K562 (cell line): ENCODE data around the gene PLCB1. TPM values are rescaled to one million over a fixed set of nuclear protein-coding genes. Genes with fewer than 3 reads are reported as not detected.
A peak's percentile ranks its signal among the peaks of the same experiment; 100 is the strongest.

Experiments
- ATAC-seq: fragments of 200-7000 bp; cut with Tn5 transposase; 3 replicates; pipeline ENCODE4 v1.9.1; 2020; ENCODE audit warnings: moderate library complexity
- BruUV-seq: library from RNA; stranded (reverse); fragments of 400-500 nt; replicated peaks from 2 replicates; lab custom pipeline; 2021; lab: Mats Ljungman, UMichigan
- CTCF ChIA-PET: fragments of 300-600 bp; formaldehyde crosslinking; extraction: SDS; loops from one replicate; lab custom pipeline; 2021; ENCODE audit warnings: low intra/inter-chr PET ratio; lab: Yijun Ruan, JAX
- POLR2A ChIA-PET: fragments of 300-600, 350-650 bp; sonication (Branson Sonifier 250); formaldehyde crosslinking; extraction: SDS; loops from one replicate; lab custom pipeline; 2021; ENCODE audit warnings: antibody characterized with exemption, inconsistent platforms; lab: Yijun Ruan, JAX
- DNase-seq, 4 experiments: peaks; one replicate each; pipeline versions ENCODE4 v3.0.0 to v3.0.0-alpha.2; 2011 to 2018; ENCODE audit warnings: low spot score in 3 of 4, mixed read lengths in 3 of 4; ENCODE audit errors: extremely low read depth in 1 of 4
- FAIRE-seq: peaks from 2 replicates; lab custom pipeline; 2011; peaks lifted over from hg19 to GRCh38; lab: Jason Lieb, UNC
- H2AFZ ChIP-seq: 2 replicates; pipeline ENCODE4 v1.6.0; 2011; ENCODE audit warnings: low read depth, low read length, control low read depth, inconsistent platforms
- H3K27ac ChIP-seq: fragments of 200-600 bp; 3 replicates; pipeline ENCODE4 v1.8.0; 2011; ENCODE audit warnings: low read depth, mild to moderate bottlenecking, control low read depth, inconsistent platforms, low read length, moderate library complexity, mixed read lengths; ENCODE audit errors: extremely low read depth
- H3K27me3 ChIP-seq, 2 experiments: fragments of 300-600 bp in 1 of 2; 2 replicates in 1 of 2; 3 replicates in 1 of 2; pipeline versions ENCODE4 v1.6.0 to v1.8.0; 2011; ENCODE audit warnings: inconsistent platforms in 2 of 2, low read length in 2 of 2, mild to moderate bottlenecking in 1 of 2, mixed read lengths in 1 of 2, moderate library complexity in 1 of 2; ENCODE audit not compliant: control insufficient read depth in 2 of 2, insufficient read depth in 2 of 2
- H3K36me3 ChIP-seq: fragments of 300-600 bp; 3 replicates; pipeline ENCODE4 v1.8.0; 2011; ENCODE audit warnings: mild to moderate bottlenecking, low read length, inconsistent platforms; ENCODE audit not compliant: control insufficient read depth, insufficient read depth
- H3K4me1 ChIP-seq, 2 experiments: fragments of 200-600 bp in 1 of 2; replicated peaks in 1 of 2; 2 replicates in 1 of 2; 3 replicates in 1 of 2; pipeline versions ENCODE4 v1.5.1 to v1.8.0; 2011; ENCODE audit warnings: inconsistent platforms in 2 of 2, low read length in 2 of 2, mild to moderate bottlenecking in 1 of 2, mixed read lengths in 1 of 2, moderate library complexity in 1 of 2; ENCODE audit not compliant: control insufficient read depth in 2 of 2, insufficient read depth in 2 of 2
- H3K4me2 ChIP-seq: 2 replicates; pipeline ENCODE4 v1.6.1; 2011; ENCODE audit warnings: low read length, control low read depth, inconsistent platforms, mixed read lengths; ENCODE audit not compliant: insufficient read depth
- H3K4me3 ChIP-seq: fragments of 200-600 bp; sonication (generic), shearing (Covaris generic); 2 replicates; pipeline ENCODE4 v1.5.1; 2016; ENCODE audit warnings: control low read depth, inconsistent platforms
- H3K79me2 ChIP-seq: fragments of 200-600 bp; 3 replicates; pipeline ENCODE4 v1.8.0; 2011; ENCODE audit warnings: low read length, inconsistent platforms; ENCODE audit not compliant: control insufficient read depth, insufficient read depth
- H3K9ac ChIP-seq, 2 experiments: 2 replicates each; pipeline versions ENCODE4 v1.6.0 to v1.6.1; 2011; ENCODE audit warnings: low read depth in 2 of 2, low read length in 2 of 2, control low read depth in 1 of 2, inconsistent platforms in 1 of 2, mild to moderate bottlenecking in 1 of 2, mixed read lengths in 1 of 2; ENCODE audit not compliant: insufficient read depth in 1 of 2
- H3K9me1 ChIP-seq: one replicate; pipeline ENCODE4 v1.6.0; 2011; ENCODE audit warnings: inconsistent platforms, mild to moderate bottlenecking, low read length, moderate library complexity; ENCODE audit not compliant: control insufficient read depth, insufficient read depth
- H3K9me3 ChIP-seq: replicated peaks from 2 replicates; pipeline ENCODE4 v1.5.1; 2011; ENCODE audit warnings: low read depth, low read length, inconsistent platforms; ENCODE audit not compliant: control insufficient read depth, insufficient read depth
- H4K20me1 ChIP-seq: replicated peaks from 2 replicates; pipeline ENCODE4 v1.6.1; 2011; ENCODE audit warnings: low read length, inconsistent platforms, mixed read lengths; ENCODE audit not compliant: control insufficient read depth, insufficient read depth
- ATF3 ChIP-seq, 2 experiments: fragments of 450-650 bp in 1 of 2; sonication (generic) in 1 of 2; formaldehyde crosslinking in 1 of 2; IDR thresholded peaks in 1 of 2; conservative IDR thresholded peaks in 1 of 2; 2 replicates each; pipeline versions ENCODE4 v1.6.1 to v1.8.1; 2016 to 2023; ENCODE audit warnings: mild to moderate bottlenecking in 2 of 2, moderate library complexity in 2 of 2, inconsistent platforms in 1 of 2, missing genetic modification reagents in 1 of 2
- BRCA1 ChIP-seq, 2 experiments: fragments of 450-650 bp in 1 of 2; sonication (generic) in 1 of 2; formaldehyde crosslinking in 1 of 2; IDR thresholded peaks; 2 replicates each; pipeline versions ENCODE4 v1.5.0 to v1.6.1; 2017 to 2020; ENCODE audit warnings: mild to moderate bottlenecking in 1 of 2, missing genetic modification reagents in 1 of 2
- ETV5 ChIP-seq: sonication (generic); formaldehyde crosslinking; IDR thresholded peaks from 2 replicates; pipeline ENCODE4 v1.4.0; 2020; ENCODE audit warnings: low read depth, mild to moderate bottlenecking, missing genetic modification reagents
- IRF9 ChIP-seq: fragments of 450-650 bp; IDR thresholded peaks from 2 replicates; pipeline ENCODE4 v1.6.1; 2016; ENCODE audit warnings: missing biosample characterization, missing genetic modification characterization
- MTA2 ChIP-seq: fragments of 450-650 bp; IDR thresholded peaks from 2 replicates; pipeline ENCODE4 v1.6.1; 2016; ENCODE audit warnings: low read depth
- PCBP1 ChIP-seq: fragments of 200-400 bp; formaldehyde crosslinking; IDR thresholded peaks from 2 replicates; pipeline ENCODE4 v1.6.1; 2018; ENCODE audit warnings: mild to moderate bottlenecking, low read depth, low read length; ENCODE audit not compliant: poor library complexity, severe bottlenecking
- RBM25 ChIP-seq: fragments of 200-400 bp; formaldehyde crosslinking; IDR thresholded peaks from 2 replicates; pipeline ENCODE4 v1.6.1; 2018; ENCODE audit warnings: low read length, low read depth, moderate library complexity; ENCODE audit not compliant: severe bottlenecking
- SIX5 ChIP-seq, 2 experiments: IDR thresholded peaks; 2 replicates each; pipeline ENCODE4 v1.6.1; 2011; ENCODE audit warnings: low read length in 2 of 2, borderline replicate concordance in 1 of 2, low read depth in 1 of 2, mild to moderate bottlenecking in 1 of 2, moderate library complexity in 1 of 2; ENCODE audit not compliant: insufficient read depth in 1 of 2
- TCF3 ChIP-seq: sonication (generic); formaldehyde crosslinking; IDR thresholded peaks from 2 replicates; pipeline ENCODE4 v1.4.0; 2020; ENCODE audit warnings: mild to moderate bottlenecking, missing genetic modification reagents
- ZBTB8A ChIP-seq: fragments of 450-650 bp; IDR thresholded peaks from 2 replicates; pipeline ENCODE4 v1.6.1; 2018; ENCODE audit warnings: mild to moderate bottlenecking, moderate library complexity; ENCODE audit not compliant: partially characterized antibody
- ZMIZ1 ChIP-seq, 2 experiments: fragments of 150-350 bp in 1 of 2; IDR thresholded peaks; 2 replicates each; pipeline ENCODE4 v1.6.1; 2012 to 2016; ENCODE audit warnings: low read depth in 2 of 2, low read length in 2 of 2, mild to moderate bottlenecking in 1 of 2, moderate library complexity in 1 of 2
- ZNF165 ChIP-seq: fragments of 250-450 bp; sonication (Bioruptor Pico); IDR thresholded peaks from 2 replicates; pipeline ENCODE4 v1.4.0; 2020; ENCODE audit warnings: borderline replicate concordance
- ZNF174 ChIP-seq: fragments of 250-450 bp; sonication (Bioruptor Pico); IDR thresholded peaks from 2 replicates; pipeline ENCODE4 v1.4.0; 2020; ENCODE audit warnings: mild to moderate bottlenecking
- ZNF436 ChIP-seq: fragments of 250-450, 450-650 bp; sonication (Bioruptor Pico); formaldehyde crosslinking; IDR thresholded peaks from 2 replicates; pipeline ENCODE4 v1.7.0; 2020; ENCODE audit warnings: mild to moderate bottlenecking
- ZNF511 ChIP-seq: sonication (generic); formaldehyde crosslinking; IDR thresholded peaks from 2 replicates; pipeline ENCODE4 v1.8.0; 2022; ENCODE audit warnings: mild to moderate bottlenecking, missing genetic modification reagents
- ZNF583 ChIP-seq: fragments of 250-450 bp; sonication (Bioruptor Pico); IDR thresholded peaks from 2 replicates; pipeline ENCODE4 v1.4.0; 2020
- WGBS: fragments of 100-300 bp; shearing (Covaris generic); methylation state at CpG from one replicate; pipeline ENCODE4 v1.1.6; 2016; ENCODE audit warnings: low coverage, mixed read lengths; ENCODE audit not compliant: insufficient coverage; ENCODE audit errors: missing lambda C conversion rate; 5-methylcytosine and 5-hydroxymethylcytosine counted together
- in situ Hi-C: fragments of 300-500 bp; cut with MboI; formaldehyde crosslinking; loops from 4 replicates; pipeline ENCODE4 v1.15.0; 2018; ENCODE audit warnings: inconsistent platforms, mixed read lengths
- intact Hi-C: fragments of 100-400 bp; cut with micrococcal nuclease; formaldehyde crosslinking; loops from 2 replicates; pipeline ENCODE4 v1.14.2; 2022
- polyA plus RNA-seq, 8 experiments: library from polyadenylated mRNA; depleted of rRNA in 4 of 8; stranded (reverse) in 5 of 8; unstranded in 3 of 8; fragments of >200 nt; fragmentation: Nextera tagmentation in 2 of 8; fragmentation: Illumina TruSeq in 1 of 8; extraction: Ambion mirVana in 2 of 8; extraction: Trizol in 1 of 8; gene quantifications; 2 replicates each; pipeline versions ENCODE4 v1.2.1 to v1.2.3, GENCODE V29; 2011 to 2014; ENCODE audit warnings: inconsistent platforms in 1 of 8, missing spikeins in 1 of 8
- total RNA-seq, 7 experiments: library from RNA; depleted of rRNA in 6 of 7; stranded (reverse); fragments of >200 nt in 6 of 7; fragmentation: Illumina TruSeq in 2 of 7; extraction: Trizol in 2 of 7; gene quantifications; 2 replicates each; pipeline versions ENCODE4 v1.2.1 to v1.2.3, GENCODE V29; 2011 to 2021; ENCODE audit warnings: low replicate concordance in 1 of 7

The PLCB1 gene
- total and polyA plus RNA-seq, 9 of the 15 experiments (the other 6 are each of a cell fraction or from before 2014, with no cell fraction given), result 0.34 to 3.1 (median 1.3) TPM

GRCh38 chr20:8756410-8756809 lies 624.3 kb downstream of the PLCB1 start:
- Histone ChIP-seq H3K9me3 (no peaks in the 10 kb centered on the region), H3K27me3 (no peaks in the 10 kb centered on the region), H3K79me2 (no peaks in the 10 kb centered on the region), H3K4me3 (no peak overlapping the region), H3K36me3 (no peaks in the 10 kb centered on the region), H3K9ac (no peak overlapping the region), H3K27ac (no peak overlapping the region), H4K20me1 (no peaks in the 10 kb centered on the region), H3K9me1 (no peaks in the 10 kb centered on the region), H3K4me1 (no peaks in the 10 kb centered on the region), H2AFZ (no peak overlapping the region), H3K4me2 (no peak overlapping the region)
- POLR2A ChIA-PET, result interaction anchor here (0.7 kb wide), 1 partner anchor 371 kb away, joined by 3 read pairs; no protein-coding TSS in a partner anchor
- CTCF ChIA-PET, result no interaction called here
- WGBS, result 0% methylated on average over 2 of the region's 2 CpGs
- DNase-seq, result peak in 2 of 4 experiments; percentile 25 to 29
- peak; percentile 41; the same call in 1 of the 3 replicates for ATAC-seq
- no peak for FAIRE-seq
- in situ Hi-C loops, result no loop called here
- intact Hi-C loops, result loop anchor here (10.0 kb wide), 1 partner anchor 598 kb away; no protein-coding TSS in a partner anchor
- BruUV-seq, result no TSS peak
- TF ChIP-seq RBM25 (no peak), MTA2 (no peak), ETV5 (CRISPR knock-in tag) (no peak), ZNF511 (no peak), SIX5 (IDR thresholded peaks at IDR 0.05; ENCODE audit: borderline replicate concordance in 1 of 2, insufficient read depth in 1 of 2, low read depth in 1 of 2, low read length in 2 of 2) (no peak), ZMIZ1 (IDR thresholded peaks at IDR 0.05; ENCODE audit: low read depth in 2 of 2, low read length in 2 of 2) (no peak), PCBP1 (no peak), ZNF165 (CRISPR knock-in tag) (no peak), ZNF436 (no peak), IRF9 (tag) (no peak), ZNF174 (no peak), TCF3 (CRISPR knock-in tag) (no peak), ZNF583 (CRISPR knock-in tag) (no peak), BRCA1 (IDR thresholded peaks at IDR 0.05) (no peak), BRCA1 (CRISPR knock-in tag; IDR thresholded peaks at IDR 0.05) (no peak), ZBTB8A (no peak), ATF3 (IDR thresholded peaks at IDR 0.05) (peak; percentile 70), ATF3 (CRISPR knock-in tag; conservative IDR thresholded peaks at IDR 0.05) (no peak)
